Hepatocyte (in vitro differentiated cells): Measurements from ENCODE around the gene SYT1. TPM values are rescaled to one million over a fixed set of nuclear protein-coding genes. Genes with fewer than 3 reads are reported as not detected.

ENCODE experiments used
- DNase-seq: peaks from one replicate; pipeline ENCODE4 v3.0.0-alpha.2; 2016; ENCODE audit warnings: low spot score
- H2AFZ ChIP-seq: fragments of 200-600 bp; sonication (generic); 2 replicates; pipeline ENCODE4 v1.6.0; 2016; ENCODE audit warnings: antibody characterized with exemption, mild to moderate bottlenecking
- H3K27ac ChIP-seq: fragments of 200-600 bp; sonication (generic); 2 replicates; pipeline ENCODE4 v1.5.1; 2016; ENCODE audit warnings: mild to moderate bottlenecking
- H3K27me3 ChIP-seq: fragments of 200-600 bp; sonication (generic); 2 replicates; pipeline ENCODE4 v1.6.1; 2016
- H3K36me3 ChIP-seq: fragments of 200-600 bp; sonication (generic); replicated peaks from 2 replicates; pipeline ENCODE4 v1.5.1; 2016; ENCODE audit warnings: low read depth; ENCODE audit not compliant: insufficient read depth
- H3K4me1 ChIP-seq: fragments of 200-600 bp; sonication (generic); 2 replicates; pipeline ENCODE4 v1.5.1; 2016; ENCODE audit warnings: mild to moderate bottlenecking, moderate library complexity; ENCODE audit not compliant: insufficient read depth
- H3K4me2 ChIP-seq: fragments of 200-600 bp; sonication (generic); 2 replicates; pipeline ENCODE4 v1.6.0; 2016
- H3K4me3 ChIP-seq: fragments of 200-600 bp; sonication (generic); 2 replicates; pipeline ENCODE4 v1.5.1; 2016; ENCODE audit warnings: mild to moderate bottlenecking
- H3K79me2 ChIP-seq: fragments of 200-600 bp; sonication (generic); 2 replicates; pipeline ENCODE4 v1.6.0; 2017; ENCODE audit warnings: mild to moderate bottlenecking
- H3K9me2 ChIP-seq: fragments of 200-600 bp; sonication (generic); replicated peaks from 2 replicates; pipeline ENCODE4 v1.6.0; 2017; ENCODE audit warnings: mild to moderate bottlenecking; ENCODE audit not compliant: insufficient read depth
- H3K9me3 ChIP-seq: fragments of 200-600 bp; sonication (generic); 2 replicates; pipeline ENCODE4 v1.5.1; 2016; ENCODE audit warnings: low read depth, mild to moderate bottlenecking
- H4K20me1 ChIP-seq: fragments of 200-600 bp; sonication (generic); 2 replicates; pipeline ENCODE4 v1.6.0; 2016; ENCODE audit warnings: mild to moderate bottlenecking; ENCODE audit not compliant: insufficient read depth, poor library complexity, severe bottlenecking
- CTCF ChIP-seq: fragments of 200-600 bp; sonication (generic); IDR thresholded peaks from 2 replicates; pipeline ENCODE4 v1.5.1; 2016; ENCODE audit warnings: antibody characterized with exemption, mild to moderate bottlenecking; ENCODE audit not compliant: poor library complexity
- EZH2 ChIP-seq: fragments of 200-600 bp; sonication (generic); IDR thresholded peaks from 2 replicates; pipeline ENCODE4 v1.6.1; 2016; ENCODE audit warnings: antibody characterized with exemption, mild to moderate bottlenecking, borderline replicate concordance
- EZH2phosphoT487 ChIP-seq: fragments of 200-600 bp; sonication (generic); IDR thresholded peaks from one replicate; pipeline ENCODE4 v1.6.1; 2018; ENCODE audit warnings: antibody characterized with exemption, mild to moderate bottlenecking, low read depth, moderate library complexity; ENCODE audit not compliant: unreplicated experiment, severe bottlenecking
- WGBS: methylation state at CpG from one replicate; pipeline ENCODE4 v1.1.6; 2016; ENCODE audit warnings: low lambda C conversion rate; ENCODE audit errors: missing lambda C conversion rate; 5-methylcytosine and 5-hydroxymethylcytosine counted together
- polyA plus RNA-seq: library from polyadenylated mRNA; unstranded; fragments of >200 nt; fragmentation: Nextera tagmentation; extraction: Ambion mirVana; gene quantifications from 2 replicates; pipeline ENCODE4 v1.2.1, GENCODE V29; 2016
- total RNA-seq: library from RNA; depleted of rRNA; stranded (reverse); fragments of >200 nt; gene quantifications from 2 replicates; pipeline ENCODE4 v1.2.3, GENCODE V29; 2014

SYT1 gene
- total and polyA plus RNA-seq, 2 experiments from 2014 or later = 1.3 to 2.5 TPM

- WGBS = 94% methylated on average over 1 of the region's 1 CpG
- no peak for TF ChIP-seq EZH2
- TF ChIP-seq CTCF = no peak
- TF ChIP-seq EZH2phosphoT487 = no peak
- no peaks in the 10 kb centered on the region for H4K20me1 ChIP-seq
- H3K4me3 ChIP-seq = no peak overlapping the region
- no peaks in the 10 kb centered on the region for H3K27me3 ChIP-seq
- no peaks in the 10 kb centered on the region for H3K4me1 ChIP-seq
- H3K27ac ChIP-seq = no peak overlapping the region
- no peaks in the 10 kb centered on the region for H3K79me2 ChIP-seq
- H3K36me3 ChIP-seq = no peaks in the 10 kb centered on the region
- no peak overlapping the region for H3K4me2 ChIP-seq
- no peaks in the 10 kb centered on the region for H3K9me2 ChIP-seq
- H2AFZ ChIP-seq = no peak overlapping the region
- DNase-seq = no peak
- no peaks in the 10 kb centered on the region for H3K9me3 ChIP-seq
Measured at GRCh38 chr12:79356216-79356615, 491.6 kb downstream of the SYT1 start.

GRCh38 chr12:79357048-79357447 is 492.5 kb downstream of the SYT1 start:
- no peaks in the 10 kb centered on the region for H3K79me2 ChIP-seq
- no peaks in the 10 kb centered on the region for H3K9me2 ChIP-seq
- no peak for DNase-seq
- no peaks in the 10 kb centered on the region for H3K9me3 ChIP-seq
- H3K27me3 ChIP-seq = no peaks in the 10 kb centered on the region
- no peaks in the 10 kb centered on the region for H4K20me1 ChIP-seq
- H3K4me1 ChIP-seq = no peaks in the 10 kb centered on the region
- no peak overlapping the region for H3K4me3 ChIP-seq
- no peaks in the 10 kb centered on the region for H3K36me3 ChIP-seq
- TF ChIP-seq CTCF (no peak), EZH2phosphoT487 (no peak), EZH2 (no peak)
- H2AFZ ChIP-seq = no peak overlapping the region
- H3K4me2 ChIP-seq = no peak overlapping the region
- no peak overlapping the region for H3K27ac ChIP-seq

- Histone ChIP-seq H3K27ac (no peak overlapping the region), H2AFZ (no peak overlapping the region), H3K4me3 (no peak overlapping the region), H3K9me2 (no peaks in the 10 kb centered on the region), H4K20me1 (no peaks in the 10 kb centered on the region), H3K9me3 (no peaks in the 10 kb centered on the region), H3K36me3 (no peaks in the 10 kb centered on the region), H3K27me3 (no peaks in the 10 kb centered on the region), H3K79me2 (no peaks in the 10 kb centered on the region), H3K4me2 (no peak overlapping the region), H3K4me1 (peaks cover 4% of the 10 kb centered on the region)
- DNase-seq = no peak
- TF ChIP-seq EZH2 (no peak), CTCF (no peak), EZH2phosphoT487 (no peak)
- whole genome bisulfite sequencing = 93% methylated on average over 5 of the region's 5 CpGs
Measured at GRCh38 chr12:79358716-79359300, 494.2 kb downstream of the SYT1 start.

- H3K4me2 ChIP-seq = no peak overlapping the region
- no peaks in the 10 kb centered on the region for H3K36me3 ChIP-seq
- WGBS = 96% methylated on average over 1 of the region's 1 CpG
- DNase-seq = no peak
- H3K27ac ChIP-seq = no peak overlapping the region
- TF ChIP-seq EZH2phosphoT487 (no peak), EZH2 (no peak), CTCF (no peak)
- no peaks in the 10 kb centered on the region for H3K9me2 ChIP-seq
- no peaks in the 10 kb centered on the region for H3K79me2 ChIP-seq
- H3K9me3 ChIP-seq = no peaks in the 10 kb centered on the region
- no peak overlapping the region for H2AFZ ChIP-seq
- H3K4me1 ChIP-seq = peaks cover 12% of the 10 kb centered on the region
- no peaks in the 10 kb centered on the region for H4K20me1 ChIP-seq
- H3K4me3 ChIP-seq = no peak overlapping the region
- no peaks in the 10 kb centered on the region for H3K27me3 ChIP-seq
Measured at GRCh38 chr12:79360286-79360685, 495.7 kb downstream of the SYT1 start.
